Uterus (tissue), 4 donors: ENCODE results near the gene ATP11A. TPM values are rescaled to one million over a fixed set of nuclear protein-coding genes. Genes with fewer than 3 reads are reported as not detected.

Source experiments
- DNase-seq, 2 donors: peaks; one replicate each; pipeline ENCODE4 v3.0.0-alpha.2; 2019 to 2020
- H3K27ac ChIP-seq, 2 donors: fragments of 200-600 bp; sonication (generic); 1 replicate in 1 of 2; 2 replicates in 1 of 2; pipeline ENCODE4 v1.5.1; 2016 to 2018
- H3K27me3 ChIP-seq, 2 donors: fragments of 200-600 bp; sonication (generic); one replicate each; pipeline ENCODE4 v1.5.1; 2018 to 2019; ENCODE audit warnings: control low read depth in 1 of 2
- H3K36me3 ChIP-seq, 2 donors: fragments of 200-600 bp; sonication (generic); one replicate each; pipeline ENCODE4 v1.5.1; 2019; ENCODE audit warnings: control low read depth in 1 of 2
- H3K4me1 ChIP-seq, 2 donors: fragments of 200-600 bp; sonication (generic); one replicate each; pipeline ENCODE4 v1.5.1; 2018 to 2019; ENCODE audit warnings: control low read depth in 1 of 2
- H3K4me3 ChIP-seq, 2 donors: fragments of 200-600 bp; sonication (generic); 1 replicate in 1 of 2; 2 replicates in 1 of 2; pipeline ENCODE4 v1.5.1; 2018 to 2019; ENCODE audit warnings: mild to moderate bottlenecking in 1 of 2
- H3K9me3 ChIP-seq, 2 donors: fragments of 200-600 bp; sonication (generic); one replicate each; pipeline ENCODE4 v1.5.1; 2019; ENCODE audit warnings: control low read depth in 1 of 2
- CTCF ChIP-seq, 4 experiments: fragments of 200-600 bp in 2 of 4; fragments of 450-650 bp in 2 of 4; sonication (generic) in 2 of 4; IDR thresholded peaks; one replicate each; pipeline ENCODE4 v1.5.1; 2016 to 2019; ENCODE audit warnings: antibody characterized with exemption in 4 of 4, mild to moderate bottlenecking in 2 of 4, moderate library complexity in 1 of 4
- POLR2A ChIP-seq, 2 donors: fragments of 450-650 bp; IDR thresholded peaks; one replicate each; pipeline ENCODE4 v1.6.1; 2016; ENCODE audit warnings: antibody characterized with exemption in 2 of 2, mild to moderate bottlenecking in 1 of 2, moderate library complexity in 1 of 2
- intact Hi-C: fragments of 100-400 bp; cut with DNase I; formaldehyde crosslinking; loops from one replicate; pipeline ENCODE4 v1.15.1; 2023; ENCODE audit warnings: low total_unique reads
- total RNA-seq, 4 donors: library from RNA; depleted of rRNA in 3 of 4; stranded (reverse); fragments of >200 nt in 3 of 4; gene quantifications; one replicate each; pipeline versions ENCODE4 v1.1.0 to v1.2.4, GENCODE V29; 2014 to 2023
- donor health status: DM: yes; HTN: yes; CAD: no.

Gene ATP11A
- total RNA-seq, 4 donors from 2014 or later = 12.8 to 149 (median 22.8) TPM

GRCh38 chr13:112889351-112890290 is 199.8 kb downstream of the ATP11A start:
- Histone ChIP-seq H3K27me3 (no peaks in the 10 kb centered on the region), H3K9me3 (no peaks in the 10 kb centered on the region), H3K4me3 (no peak overlapping the region), H3K4me1 (peaks cover 0 to 11% of the 10 kb centered on the region in 2 donors), H3K27ac (no peak overlapping the region), H3K36me3 (no peaks in the 10 kb centered on the region)
- intact Hi-C loops = no loop called here
- no peak for TF ChIP-seq CTCF (IDR thresholded peaks at IDR 0.05)
- no peak for TF ChIP-seq POLR2A (IDR thresholded peaks at IDR 0.05)
- no peak for DNase-seq

GRCh38 chr13:112890316-112891145 is 200.7 kb downstream of the ATP11A start:
- Histone ChIP-seq H3K36me3 (no peaks in the 10 kb centered on the region), H3K4me1 (peaks cover 0 to 19% of the 10 kb centered on the region in 2 donors), H3K27me3 (peaks cover 5 to 6% of the 10 kb centered on the region in 2 donors), H3K4me3 (no peak overlapping the region), H3K27ac (no peak overlapping the region), H3K9me3 (no peaks in the 10 kb centered on the region)
- TF ChIP-seq POLR2A (IDR thresholded peaks at IDR 0.05) = no peak
- DNase-seq = no peak
- intact Hi-C loops = no loop called here

DNA sequence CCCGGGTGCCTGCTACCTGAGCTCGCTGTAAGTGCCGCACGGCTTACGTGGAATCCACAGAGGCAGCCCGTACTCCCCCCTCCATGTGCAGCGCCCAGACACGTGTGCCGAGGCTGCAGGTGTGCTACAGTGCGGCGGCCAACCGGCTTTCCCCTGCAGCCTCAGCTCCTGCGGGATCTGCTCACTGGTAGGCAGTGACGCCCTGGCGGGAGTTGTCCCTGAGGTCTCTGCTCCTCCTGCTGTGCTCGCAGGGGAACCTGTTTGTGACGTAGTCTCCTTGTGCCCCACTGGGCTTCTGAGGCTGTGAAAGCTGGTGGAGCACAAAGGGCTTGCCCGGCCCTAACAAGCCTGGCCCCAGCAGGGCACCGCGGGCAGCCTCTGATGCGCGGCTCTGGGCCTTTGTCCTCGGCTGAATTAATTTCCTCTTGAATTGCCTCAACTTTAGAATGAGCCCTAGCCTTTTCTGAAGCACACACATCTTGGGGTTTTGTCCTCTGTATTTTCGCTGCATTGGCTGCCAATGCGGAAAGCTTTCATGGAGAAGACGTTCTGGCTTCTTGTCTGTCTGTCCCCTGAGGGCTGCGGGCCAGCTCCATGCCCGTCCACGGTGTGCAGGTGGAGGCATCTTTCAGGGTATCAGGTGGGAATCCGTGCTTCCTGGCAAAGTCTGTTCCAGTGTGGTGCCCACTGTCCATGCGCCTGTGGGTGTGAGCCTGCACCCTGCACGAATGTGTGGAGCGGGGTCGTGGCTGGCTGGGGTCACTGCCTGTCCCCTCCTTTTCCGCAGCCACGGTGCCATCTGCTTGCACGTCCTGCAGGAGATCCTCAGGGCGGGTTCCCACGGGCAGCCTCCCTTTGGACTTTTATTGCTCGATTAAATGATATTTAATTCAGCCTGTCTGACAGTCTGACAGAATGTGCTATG is 201.9 kb downstream of the ATP11A start:
- DNase-seq = no peak
- TF ChIP-seq POLR2A (IDR thresholded peaks at IDR 0.05) = no peak
- no peak for TF ChIP-seq CTCF (IDR thresholded peaks at IDR 0.05)
- H3K4me1 ChIP-seq = peaks cover 0 to 19% of the 10 kb centered on the region in 2 donors
- H3K9me3 ChIP-seq = no peaks in the 10 kb centered on the region
- H3K36me3 ChIP-seq = no peaks in the 10 kb centered on the region
- H3K27ac ChIP-seq = no peak overlapping the region
- intact Hi-C loops = no loop called here
- no peak overlapping the region for H3K4me3 ChIP-seq
- H3K27me3 ChIP-seq = peaks cover 9 to 10% of the 10 kb centered on the region in 2 donors

DNA sequence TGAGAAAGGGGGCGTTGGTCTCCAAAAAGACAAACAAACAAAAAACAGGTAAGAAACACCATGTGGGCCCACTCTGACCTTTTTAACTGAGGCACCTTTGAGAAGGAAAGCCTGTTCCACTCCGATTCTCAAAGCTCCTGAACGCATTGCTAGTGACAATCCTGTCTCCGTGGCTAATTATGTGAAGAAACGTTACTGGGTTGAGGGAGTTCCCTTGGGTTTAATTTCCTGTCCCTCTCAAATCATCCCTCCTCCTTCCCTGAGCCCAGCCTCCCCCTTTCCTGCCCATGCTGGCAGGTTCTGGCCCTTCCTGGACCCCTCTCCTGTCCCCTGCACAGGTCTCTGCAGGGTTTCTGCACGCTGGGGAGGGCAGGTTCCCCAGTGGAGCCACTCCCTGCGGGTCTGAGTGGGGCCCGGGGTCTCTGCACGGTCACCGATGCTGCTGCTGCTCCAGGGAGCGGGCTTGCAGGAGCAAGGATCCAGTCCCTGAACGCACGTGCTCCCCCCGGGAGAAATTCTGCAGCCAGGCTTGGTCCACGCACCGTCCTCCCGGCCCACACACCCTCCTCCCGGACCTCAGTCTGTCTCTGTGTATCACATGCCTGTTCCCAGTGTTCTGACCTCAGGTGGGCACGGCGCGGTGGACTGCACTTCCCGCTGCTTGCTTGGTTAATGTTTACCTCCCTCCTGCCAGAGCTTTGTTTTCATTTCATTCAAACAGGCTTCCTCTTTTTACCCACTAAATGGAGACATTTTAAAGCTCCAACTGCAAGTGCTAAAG is 202.8 kb downstream of the ATP11A start:
- H3K9me3 ChIP-seq = no peaks in the 10 kb centered on the region
- no peaks in the 10 kb centered on the region for H3K36me3 ChIP-seq
- H3K27ac ChIP-seq = no peak overlapping the region
- intact Hi-C loops = no loop called here
- TF ChIP-seq CTCF (IDR thresholded peaks at IDR 0.05) (no peak), POLR2A (IDR thresholded peaks at IDR 0.05) (no peak)
- peaks cover 0 to 19% of the 10 kb centered on the region in 2 donors for H3K4me1 ChIP-seq
- no peak overlapping the region for H3K4me3 ChIP-seq
- peaks cover 9 to 10% of the 10 kb centered on the region in 2 donors for H3K27me3 ChIP-seq
- DNase-seq = no peak
